Sigmoid colon (tissue), 7 donors: ENCODE results near the gene SDK1. TPM values are rescaled to one million over a fixed set of nuclear protein-coding genes. Genes with fewer than 3 reads are reported as not detected.

Source experiments
- DNase-seq: peaks from one replicate; pipeline ENCODE4 v3.0.0-alpha.2; 2019
- H3K27ac ChIP-seq, 4 donors: fragments of 200-600 bp; sonication (generic); one replicate each; pipeline ENCODE4 v1.5.1; 2016 to 2019; ENCODE audit warnings: mild to moderate bottlenecking in 1 of 4
- H3K27me3 ChIP-seq, 3 donors: fragments of 200-600 bp; sonication (generic); one replicate each; pipeline ENCODE4 v1.5.1; 2019; ENCODE audit warnings: mild to moderate bottlenecking in 1 of 3
- H3K36me3 ChIP-seq, 4 donors: fragments of 200-600 bp; sonication (generic); one replicate each; pipeline ENCODE4 v1.5.1; 2016 to 2019
- H3K4me1 ChIP-seq, 4 donors: fragments of 200-600 bp; sonication (generic); one replicate each; pipeline ENCODE4 v1.5.1; 2017 to 2019
- H3K4me3 ChIP-seq, 4 donors: fragments of 200-600 bp; sonication (generic); one replicate each; pipeline ENCODE4 v1.5.1; 2017 to 2019; ENCODE audit warnings: mild to moderate bottlenecking in 2 of 4, moderate library complexity in 1 of 4
- H3K9me3 ChIP-seq, 4 donors: fragments of 200-600 bp in 3 of 4; sonication (generic) in 3 of 4; one replicate each; pipeline versions ENCODE4 v1.5.1 to v1.6.1; 2013 to 2019
- EP300 ChIP-seq, 4 donors: sonication (generic); formaldehyde crosslinking; IDR thresholded peaks; one replicate each; pipeline ENCODE4 v1.6.1; 2017; ENCODE audit warnings: antibody characterized with exemption in 4 of 4
- POLR2A ChIP-seq, 2 donors: fragments of 450-650 bp; IDR thresholded peaks; one replicate each; pipeline ENCODE4 v1.6.1; 2016; ENCODE audit warnings: antibody characterized with exemption in 2 of 2, mild to moderate bottlenecking in 2 of 2, moderate library complexity in 2 of 2
- POLR2AphosphoS5 ChIP-seq, 4 donors: sonication (generic); formaldehyde crosslinking; IDR thresholded peaks; one replicate each; pipeline ENCODE4 v1.6.1; 2017; ENCODE audit warnings: antibody characterized with exemption in 4 of 4
- WGBS, 2 donors: extraction: QIAGEN DNeasy Blood & Tissue Kit; methylation state at CpG; one replicate each; pipeline ENCODE4 v1.1.7; 2013; 5-methylcytosine and 5-hydroxymethylcytosine counted together
- intact Hi-C: fragments of 100-400 bp; cut with DNase I; formaldehyde crosslinking; loops from one replicate; pipeline ENCODE4 v1.15.1; 2023
- polyA plus RNA-seq, 3 donors: library from polyadenylated mRNA; stranded (reverse); fragments of 200-250 nt; gene quantifications; one replicate each; pipeline ENCODE4 v1.2.3, GENCODE V29; 2013
- total RNA-seq, 4 donors: library from RNA; depleted of rRNA; stranded (reverse); fragments of >200 nt; gene quantifications; one replicate each; pipeline ENCODE4 v1.1.0, GENCODE V29; 2016
- TF ChIP-seq, protein P1 (sequence below), 4 experiments: fragments of 450-650 bp in 3 of 4; fragments of 200-600 bp in 1 of 4; IDR thresholded peaks; one replicate each; pipeline ENCODE4 v1.5.1; 2016 to 2019; ENCODE audit warnings: antibody characterized with exemption in 4 of 4, mild to moderate bottlenecking in 3 of 4, moderate library complexity in 2 of 4
- donor health status: healthy with polysubstance abuse.
- donor health status: Bipolar disorder and iron deficiency.
- donor health status: healthy.

The SDK1 gene
- total and polyA plus RNA-seq, 7 donors, result under 0.01 to 23.0 (median 10.0) TPM; not detected in 1

- no peak for DNase-seq
These were observed 21.8 kb upstream of the SDK1 start for GRCh38 chr7:3279147-3279818.

DNA sequence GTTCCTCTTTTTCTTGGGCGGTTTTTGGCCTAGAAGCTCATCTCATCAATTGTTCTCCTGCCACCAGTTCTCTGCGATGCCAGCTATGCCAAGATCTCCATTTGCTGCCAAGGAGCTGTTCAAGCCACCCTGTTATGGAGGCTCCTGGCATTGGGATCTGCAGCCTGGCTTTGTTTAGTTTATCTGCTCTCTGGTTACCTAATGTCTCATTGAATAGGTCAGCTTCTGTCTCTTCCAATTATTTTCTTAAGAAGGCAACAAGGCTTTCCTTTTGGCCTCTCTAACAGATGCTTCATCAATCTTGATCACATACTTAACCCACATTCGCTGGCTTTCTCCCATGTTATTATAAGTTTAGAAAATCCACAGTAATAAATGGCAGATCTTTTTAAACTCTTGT, 20.6 kb upstream of the SDK1 start:
- peak; percentile 81 for DNase-seq
- intact Hi-C loops, result no loop called here
- peak overlapping the region; percentile 41 to 69 (median 59) for H3K27ac ChIP-seq
- H3K9me3 ChIP-seq, result no peaks in the 10 kb centered on the region
- peaks cover 0 to 28% (median 10%) of the 10 kb centered on the region in 4 donors for H3K4me1 ChIP-seq
- H3K27me3 ChIP-seq, result no peaks in the 10 kb centered on the region
- TF ChIP-seq POLR2A (IDR thresholded peaks at IDR 0.05) (no peak), POLR2AphosphoS5 (IDR thresholded peaks at IDR 0.05) (peak in 3 of 4 donors; percentile 18 to 53 (median 42)), EP300 (IDR thresholded peaks at IDR 0.05) (peak in 1 of 4 donors; percentile 35)
- TF ChIP-seq, protein P1, sequence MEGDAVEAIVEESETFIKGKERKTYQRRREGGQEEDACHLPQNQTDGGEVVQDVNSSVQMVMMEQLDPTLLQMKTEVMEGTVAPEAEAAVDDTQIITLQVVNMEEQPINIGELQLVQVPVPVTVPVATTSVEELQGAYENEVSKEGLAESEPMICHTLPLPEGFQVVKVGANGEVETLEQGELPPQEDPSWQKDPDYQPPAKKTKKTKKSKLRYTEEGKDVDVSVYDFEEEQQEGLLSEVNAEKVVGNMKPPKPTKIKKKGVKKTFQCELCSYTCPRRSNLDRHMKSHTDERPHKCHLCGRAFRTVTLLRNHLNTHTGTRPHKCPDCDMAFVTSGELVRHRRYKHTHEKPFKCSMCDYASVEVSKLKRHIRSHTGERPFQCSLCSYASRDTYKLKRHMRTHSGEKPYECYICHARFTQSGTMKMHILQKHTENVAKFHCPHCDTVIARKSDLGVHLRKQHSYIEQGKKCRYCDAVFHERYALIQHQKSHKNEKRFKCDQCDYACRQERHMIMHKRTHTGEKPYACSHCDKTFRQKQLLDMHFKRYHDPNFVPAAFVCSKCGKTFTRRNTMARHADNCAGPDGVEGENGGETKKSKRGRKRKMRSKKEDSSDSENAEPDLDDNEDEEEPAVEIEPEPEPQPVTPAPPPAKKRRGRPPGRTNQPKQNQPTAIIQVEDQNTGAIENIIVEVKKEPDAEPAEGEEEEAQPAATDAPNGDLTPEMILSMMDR (IDR thresholded peaks at IDR 0.05), result no peak
- H3K4me3 ChIP-seq, result no peak overlapping the region
- H3K36me3 ChIP-seq, result no peaks in the 10 kb centered on the region
- WGBS, 2 donors, result 85 to 88% methylated on average over 3 of the region's 3 CpGs

More at GRCh38 chr7:3279147-3279818, 21.8 kb upstream of the SDK1 start:
- TF ChIP-seq, protein P1 (IDR thresholded peaks at IDR 0.05), result no peak
- TF ChIP-seq EP300 (IDR thresholded peaks at IDR 0.05), result no peak
- no peak for TF ChIP-seq POLR2A (IDR thresholded peaks at IDR 0.05)
- TF ChIP-seq POLR2AphosphoS5 (IDR thresholded peaks at IDR 0.05), result no peak
- Histone ChIP-seq H3K4me1 (peaks cover 0 to 28% (median 10%) of the 10 kb centered on the region in 4 donors), H3K27ac (no peak overlapping the region), H3K27me3 (no peaks in the 10 kb centered on the region), H3K4me3 (no peak overlapping the region), H3K36me3 (no peaks in the 10 kb centered on the region), H3K9me3 (no peaks in the 10 kb centered on the region)
- intact Hi-C loops, result no loop called here
- 43 to 68% methylated on average over 3 of the region's 3 CpGs for WGBS, 2 donors

DNA sequence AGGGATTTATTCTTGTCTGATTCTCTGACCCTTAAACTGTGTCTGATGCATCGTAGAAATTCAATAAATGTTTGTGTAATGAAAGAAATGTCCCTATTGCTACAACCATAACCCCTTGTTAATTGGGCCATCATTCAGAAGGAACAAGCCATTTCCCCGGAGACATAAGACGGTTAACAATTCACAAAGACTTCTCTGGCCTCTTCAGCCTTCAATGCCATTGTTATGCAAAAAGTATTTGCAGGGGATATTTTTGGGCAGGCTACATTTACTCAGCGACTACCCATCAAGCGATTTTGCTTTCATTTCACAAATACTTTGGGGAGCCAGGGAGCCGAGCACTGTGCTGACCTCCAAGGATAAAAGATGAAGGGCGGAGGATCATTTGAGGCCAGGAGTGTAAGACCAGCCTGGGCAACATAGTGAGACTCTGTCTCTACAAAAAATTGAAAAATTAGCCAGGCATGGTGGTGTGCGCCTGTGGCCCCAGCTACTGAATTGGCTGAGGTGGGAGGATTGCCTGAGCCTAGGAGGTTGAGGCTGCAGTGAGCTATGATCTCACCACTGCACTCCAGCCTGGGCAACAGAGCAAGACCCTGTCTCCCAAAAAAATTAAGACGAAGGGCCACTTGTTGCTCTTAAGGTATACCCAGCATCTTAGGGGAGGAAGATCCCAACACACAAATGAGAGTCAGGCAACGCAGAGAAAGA, 20.0 kb upstream of the SDK1 start:
- no peaks in the 10 kb centered on the region for H3K27me3 ChIP-seq
- H3K36me3 ChIP-seq, result no peaks in the 10 kb centered on the region
- intact Hi-C loops, result no loop called here
- WGBS, 2 donors, result 81 to 84% methylated on average over 10 of the region's 10 CpGs
- H3K9me3 ChIP-seq, result no peaks in the 10 kb centered on the region
- peaks cover 0 to 28% (median 10%) of the 10 kb centered on the region in 4 donors for H3K4me1 ChIP-seq
- no peak for TF ChIP-seq POLR2A (IDR thresholded peaks at IDR 0.05)
- TF ChIP-seq POLR2AphosphoS5 (IDR thresholded peaks at IDR 0.05), result no peak
- TF ChIP-seq EP300 (IDR thresholded peaks at IDR 0.05), result no peak
- TF ChIP-seq, protein P1 (IDR thresholded peaks at IDR 0.05), result no peak
- DNase-seq, result no peak
- peak overlapping the region; percentile 41 to 69 (median 59) for H3K27ac ChIP-seq
- H3K4me3 ChIP-seq, result no peak overlapping the region

DNA sequence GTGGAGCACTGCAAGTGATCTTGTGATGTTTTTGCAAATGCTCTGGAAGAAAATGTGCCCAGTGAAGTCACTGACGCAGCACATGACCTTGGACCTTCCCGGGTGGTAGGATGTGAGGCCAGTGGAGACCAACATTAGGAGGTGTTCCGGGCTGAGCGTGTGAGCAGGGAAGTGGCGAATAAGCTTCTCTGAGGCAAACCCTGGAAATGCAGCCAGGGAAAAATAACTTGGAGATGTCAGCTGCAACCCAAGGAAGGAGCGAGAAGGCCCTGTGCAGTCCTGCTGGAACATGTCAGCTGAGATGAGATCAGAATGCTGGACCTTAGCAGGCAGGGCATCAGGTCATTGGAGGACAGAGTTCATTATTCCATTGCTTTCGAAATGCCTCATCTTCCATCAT, 18.6 kb upstream of the SDK1 start:
- no peaks in the 10 kb centered on the region for H3K36me3 ChIP-seq
- H3K9me3 ChIP-seq, result no peaks in the 10 kb centered on the region
- H3K27ac ChIP-seq, result peak overlapping the region; percentile 31 to 53 (median 44)
- no peak overlapping the region for H3K4me3 ChIP-seq
- intact Hi-C loops, result no loop called here
- no peaks in the 10 kb centered on the region for H3K27me3 ChIP-seq
- peaks cover 0 to 28% (median 10%) of the 10 kb centered on the region in 4 donors for H3K4me1 ChIP-seq
- TF ChIP-seq EP300 (IDR thresholded peaks at IDR 0.05) (no peak), POLR2AphosphoS5 (IDR thresholded peaks at IDR 0.05) (peak in 2 of 4 donors; percentile 61 to 72)
- DNase-seq, result peak; percentile 74
- 80 to 83% methylated on average over 7 of the region's 7 CpGs for WGBS, 2 donors

GRCh38 chr7:3283130-3283704, 17.8 kb upstream of the SDK1 start:
- no peaks in the 10 kb centered on the region for H3K27me3 ChIP-seq
- no peaks in the 10 kb centered on the region for H3K36me3 ChIP-seq
- intact Hi-C loops, result no loop called here
- H3K27ac ChIP-seq, result peak overlapping the region in 3 of 4 donors; percentile 31 to 53 (median 41)
- H3K9me3 ChIP-seq, result no peaks in the 10 kb centered on the region
- no peak for DNase-seq
- TF ChIP-seq, protein P1 (IDR thresholded peaks at IDR 0.05), result no peak
- TF ChIP-seq POLR2AphosphoS5 (IDR thresholded peaks at IDR 0.05) (no peak), EP300 (IDR thresholded peaks at IDR 0.05) (no peak), POLR2A (IDR thresholded peaks at IDR 0.05) (no peak)
- peaks cover 0 to 28% (median 10%) of the 10 kb centered on the region in 4 donors for H3K4me1 ChIP-seq
- H3K4me3 ChIP-seq, result no peak overlapping the region
- WGBS, 2 donors, result 77 to 83% methylated on average over 5 of the region's 5 CpGs
